ENCODE measurements around the gene TRIM65.

The TRIM65 gene

DNA sequence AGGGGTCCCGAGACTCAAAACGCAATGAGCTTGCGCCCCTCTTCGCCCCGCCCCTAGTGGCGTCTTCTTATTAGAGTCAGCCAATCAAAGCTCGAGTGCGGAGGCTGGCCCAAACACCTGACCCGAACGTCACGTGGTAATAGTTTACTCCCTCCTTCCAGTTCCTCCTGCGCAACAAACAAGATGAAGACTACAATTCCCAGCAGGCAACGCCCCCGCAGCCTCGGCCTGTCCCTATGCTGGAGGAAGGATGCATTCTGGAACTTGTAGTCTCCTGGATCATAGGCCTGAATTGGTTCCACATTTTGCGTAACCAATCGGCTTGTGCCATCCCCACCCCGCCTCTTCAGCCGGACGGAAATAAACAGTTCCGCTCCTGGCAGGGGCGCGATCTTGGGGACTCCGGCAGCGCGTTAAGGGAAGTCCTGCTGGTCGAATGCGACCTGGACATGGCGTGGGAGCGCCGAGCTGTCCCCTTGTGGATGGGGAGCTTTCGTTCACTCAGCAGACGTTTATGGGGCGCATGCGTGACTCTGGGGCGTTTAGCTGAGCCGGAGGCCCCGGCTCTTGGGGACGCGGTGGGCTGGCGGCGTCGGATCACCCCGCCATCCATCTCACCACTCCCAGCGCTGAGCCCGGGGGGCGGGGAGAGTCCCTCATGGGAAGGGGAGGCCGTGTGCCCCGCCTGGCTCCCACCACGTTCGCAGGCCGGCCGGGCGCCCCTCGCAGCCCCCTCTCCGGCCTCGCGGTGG is 41.3 kb downstream of the TRIM65 start, which contains the start of gene WBP2:
Gene WBP2 (minus strand): TSS at position 26 of the 752 bp plus-strand sequence. CDS start 38 bp downstream, outside the sequence.
- H3K9me3 ChIP-seq (ENCODE audit: control insufficient read depth, insufficient read depth, low read length) = no peaks in the 10 kb centered on the region
- no peaks in the 10 kb centered on the region for H3K9me2 ChIP-seq (replicated peaks; ENCODE audit: control insufficient read depth, low read length)
- H3K27me3 ChIP-seq (ENCODE audit: control insufficient read depth, low read length) = no peaks in the 10 kb centered on the region
- TF ChIP-seq EZH2phosphoT487 (IDR thresholded peaks at IDR 0.05; ENCODE audit: borderline replicate concordance, low read length) = no peak
- TF ChIP-seq, protein P1, sequence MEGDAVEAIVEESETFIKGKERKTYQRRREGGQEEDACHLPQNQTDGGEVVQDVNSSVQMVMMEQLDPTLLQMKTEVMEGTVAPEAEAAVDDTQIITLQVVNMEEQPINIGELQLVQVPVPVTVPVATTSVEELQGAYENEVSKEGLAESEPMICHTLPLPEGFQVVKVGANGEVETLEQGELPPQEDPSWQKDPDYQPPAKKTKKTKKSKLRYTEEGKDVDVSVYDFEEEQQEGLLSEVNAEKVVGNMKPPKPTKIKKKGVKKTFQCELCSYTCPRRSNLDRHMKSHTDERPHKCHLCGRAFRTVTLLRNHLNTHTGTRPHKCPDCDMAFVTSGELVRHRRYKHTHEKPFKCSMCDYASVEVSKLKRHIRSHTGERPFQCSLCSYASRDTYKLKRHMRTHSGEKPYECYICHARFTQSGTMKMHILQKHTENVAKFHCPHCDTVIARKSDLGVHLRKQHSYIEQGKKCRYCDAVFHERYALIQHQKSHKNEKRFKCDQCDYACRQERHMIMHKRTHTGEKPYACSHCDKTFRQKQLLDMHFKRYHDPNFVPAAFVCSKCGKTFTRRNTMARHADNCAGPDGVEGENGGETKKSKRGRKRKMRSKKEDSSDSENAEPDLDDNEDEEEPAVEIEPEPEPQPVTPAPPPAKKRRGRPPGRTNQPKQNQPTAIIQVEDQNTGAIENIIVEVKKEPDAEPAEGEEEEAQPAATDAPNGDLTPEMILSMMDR (IDR thresholded peaks at IDR 0.05; ENCODE audit: low read depth, low read length, poor library complexity, severe bottlenecking) = peak; percentile 74
- peaks cover 14% of the 10 kb centered on the region for H3F3A ChIP-seq (ENCODE audit: control insufficient read depth, insufficient read depth)
- peak within 1 kb of the TSS; percentile 96 for H3K4me2 ChIP-seq (ENCODE audit: low read length)
- peak within 1 kb of the TSS; percentile 79 for H3K27ac ChIP-seq (ENCODE audit: low read depth, low read length)
- H3K4me3 ChIP-seq (ENCODE audit: low read length) = peak within 1 kb of the TSS; percentile 94
- peaks cover 25% of the 10 kb centered on the region for H3K79me2 ChIP-seq (ENCODE audit: control insufficient read depth, low read length)
- H3K36me3 ChIP-seq (ENCODE audit: control insufficient read depth, low read length) = peaks cover 11% of the 10 kb centered on the region
- peaks cover 8% of the 10 kb centered on the region; the same call in 1 of the 2 replicates for H4K20me1 ChIP-seq (ENCODE audit: control insufficient read depth, insufficient read depth, low read depth, low read length)
- H3K4me1 ChIP-seq (ENCODE audit: control insufficient read depth, low read length) = peaks cover 35% of the 10 kb centered on the region

DNA sequence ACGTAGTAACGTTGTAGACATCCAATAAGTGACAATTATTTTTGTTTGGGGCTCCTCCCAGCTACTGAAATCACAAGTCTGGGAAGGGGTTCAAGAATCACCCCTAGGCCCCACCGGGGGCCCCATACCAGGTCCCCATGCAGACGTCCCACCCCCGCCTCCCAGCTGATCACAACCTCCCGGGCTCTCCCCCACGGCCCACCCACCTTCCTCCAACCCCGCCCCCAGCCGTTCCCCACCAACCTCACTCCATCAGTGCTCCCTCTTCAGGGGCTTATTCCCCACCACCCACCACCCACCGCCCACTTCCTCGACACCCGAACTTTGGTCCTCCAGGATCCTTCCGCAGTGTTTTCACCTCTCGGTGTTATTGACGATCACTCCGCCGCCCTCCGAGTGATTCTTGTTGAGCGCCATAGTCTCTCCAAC is 41.9 kb downstream of the TRIM65 start:
- Histone ChIP-seq H4K20me1 (ENCODE audit: control insufficient read depth, insufficient read depth, low read depth, low read length) (peaks cover 8% of the 10 kb centered on the region; the same call in 1 of the 2 replicates), H3K27ac (ENCODE audit: low read depth, low read length) (peak overlapping the region; percentile 18; the same call in 1 of the 2 replicates), H3K9me2 (replicated peaks; ENCODE audit: control insufficient read depth, low read length) (no peaks in the 10 kb centered on the region), H3K4me1 (ENCODE audit: control insufficient read depth, low read length) (peaks cover 35% of the 10 kb centered on the region), H3K4me2 (ENCODE audit: low read length) (peak overlapping the region; percentile 96), H3K36me3 (ENCODE audit: control insufficient read depth, low read length) (peaks cover 12% of the 10 kb centered on the region), H3K9me3 (ENCODE audit: control insufficient read depth, insufficient read depth, low read length) (no peaks in the 10 kb centered on the region), H3K4me3 (ENCODE audit: low read length) (peak overlapping the region; percentile 87), H3F3A (ENCODE audit: control insufficient read depth, insufficient read depth) (peaks cover 14% of the 10 kb centered on the region), H3K79me2 (ENCODE audit: control insufficient read depth, low read length) (peaks cover 25% of the 10 kb centered on the region), H3K27me3 (ENCODE audit: control insufficient read depth, low read length) (no peaks in the 10 kb centered on the region)
- TF ChIP-seq, protein P1 (IDR thresholded peaks at IDR 0.05; ENCODE audit: low read depth, low read length, poor library complexity, severe bottlenecking) = no peak
- TF ChIP-seq EZH2phosphoT487 (IDR thresholded peaks at IDR 0.05; ENCODE audit: borderline replicate concordance, low read length) = no peak

DNA sequence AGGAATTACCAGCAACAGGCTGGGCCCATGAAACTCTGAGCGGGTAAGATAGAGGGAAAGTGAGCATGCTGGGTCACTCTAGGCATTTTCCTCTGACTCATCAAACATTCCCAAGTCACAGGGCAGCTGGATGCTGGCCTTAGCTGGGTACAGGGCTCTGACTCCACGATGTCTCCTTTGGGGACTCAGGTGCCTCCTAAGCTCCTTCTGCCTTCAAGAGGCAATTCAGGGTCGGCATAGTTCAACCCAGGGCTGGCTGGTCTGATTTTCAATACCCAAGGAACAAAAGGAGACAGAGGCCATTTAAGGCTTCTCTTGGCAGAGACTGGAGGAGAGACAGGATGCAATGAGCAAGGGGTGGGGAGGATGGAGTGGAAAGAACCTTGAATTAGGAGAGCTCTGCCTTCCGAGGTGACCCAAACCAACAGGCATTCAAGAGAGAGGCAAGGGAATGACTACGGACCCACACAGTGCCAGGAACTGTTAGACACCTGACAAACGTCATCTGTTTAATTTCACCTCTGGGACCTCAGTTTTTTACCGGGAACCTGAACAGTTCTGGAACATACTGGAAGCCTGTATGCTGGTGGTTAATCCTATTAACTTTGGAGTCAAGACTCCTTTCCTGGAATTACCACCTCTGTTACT is 42.5 kb downstream of the TRIM65 start:
- Histone ChIP-seq H3K4me2 (ENCODE audit: low read length) (peak overlapping the region; percentile 96), H3K79me2 (ENCODE audit: control insufficient read depth, low read length) (peaks cover 25% of the 10 kb centered on the region), H3K36me3 (ENCODE audit: control insufficient read depth, low read length) (peaks cover 18% of the 10 kb centered on the region), H3K4me1 (ENCODE audit: control insufficient read depth, low read length) (peaks cover 35% of the 10 kb centered on the region), H3K27ac (ENCODE audit: low read depth, low read length) (no peak overlapping the region), H3K4me3 (ENCODE audit: low read length) (peak overlapping the region; percentile 87), H3K9me3 (ENCODE audit: control insufficient read depth, insufficient read depth, low read length) (no peaks in the 10 kb centered on the region), H4K20me1 (ENCODE audit: control insufficient read depth, insufficient read depth, low read depth, low read length) (peaks cover 8% of the 10 kb centered on the region; the same call in 1 of the 2 replicates), H3K9me2 (replicated peaks; ENCODE audit: control insufficient read depth, low read length) (no peaks in the 10 kb centered on the region), H3F3A (ENCODE audit: control insufficient read depth, insufficient read depth) (peaks cover 14% of the 10 kb centered on the region), H3K27me3 (ENCODE audit: control insufficient read depth, low read length) (no peaks in the 10 kb centered on the region)
- TF ChIP-seq, protein P1 (IDR thresholded peaks at IDR 0.05; ENCODE audit: low read depth, low read length, poor library complexity, severe bottlenecking) = no peak
- TF ChIP-seq EZH2phosphoT487 (IDR thresholded peaks at IDR 0.05; ENCODE audit: borderline replicate concordance, low read length) = no peak

Measured in DOHH2 (cell line).